Neural crest cell (in vitro differentiated cells): ENCODE results near the gene SLC2A4RG. TPM values are rescaled to one million over a fixed set of nuclear protein-coding genes. Genes with fewer than 3 reads are reported as not detected.
"Not testable (repeated sequence)": the region's sequence is repeated elsewhere in the genome, so short reads cannot be mapped to it uniquely, and the experiment has no call there.

ENCODE experiments used
- DNase-seq: peaks from one replicate; pipeline ENCODE4 v3.0.0; 2021; ENCODE audit warnings: low read depth, mixed read lengths, low spot score
- H3K27ac Mint-ChIP-seq: one replicate; pipeline ENCODE4 v1.8.0; 2021; ENCODE audit warnings: mild to moderate bottlenecking, mixed read lengths; ENCODE audit not compliant: unreplicated experiment
- H3K27me3 Mint-ChIP-seq: 2 replicates; pipeline ENCODE4 v1.8.0; 2021; ENCODE audit warnings: low read depth, mild to moderate bottlenecking, mixed read lengths
- H3K36me3 Mint-ChIP-seq: 2 replicates; pipeline ENCODE4 v1.8.0; 2021; ENCODE audit warnings: low read depth, mild to moderate bottlenecking, mixed read lengths
- H3K4me1 Mint-ChIP-seq: 2 replicates; pipeline ENCODE4 v1.8.0; 2021; ENCODE audit warnings: mixed read lengths
- H3K4me3 Mint-ChIP-seq: one replicate; pipeline ENCODE4 v1.8.0; 2021; ENCODE audit warnings: mild to moderate bottlenecking, mixed read lengths
- H3K9me3 Mint-ChIP-seq: 2 replicates; pipeline ENCODE4 v1.8.0; 2021; ENCODE audit warnings: mixed read lengths
- total RNA-seq: library from RNA; stranded (reverse); gene quantifications from 2 replicates; pipeline ENCODE4 v1.2.1, GENCODE V29; 2021
- TF ChIP-seq, protein P1 (sequence below): fragments of 200-600 bp; sonication (generic); conservative IDR thresholded peaks from 2 replicates; pipeline ENCODE4 v1.5.0; 2021; ENCODE audit warnings: antibody characterized with exemption, mild to moderate bottlenecking

The SLC2A4RG gene
- total RNA-seq, 1 donor from 2014 or later, result 79.1 TPM

DNA sequence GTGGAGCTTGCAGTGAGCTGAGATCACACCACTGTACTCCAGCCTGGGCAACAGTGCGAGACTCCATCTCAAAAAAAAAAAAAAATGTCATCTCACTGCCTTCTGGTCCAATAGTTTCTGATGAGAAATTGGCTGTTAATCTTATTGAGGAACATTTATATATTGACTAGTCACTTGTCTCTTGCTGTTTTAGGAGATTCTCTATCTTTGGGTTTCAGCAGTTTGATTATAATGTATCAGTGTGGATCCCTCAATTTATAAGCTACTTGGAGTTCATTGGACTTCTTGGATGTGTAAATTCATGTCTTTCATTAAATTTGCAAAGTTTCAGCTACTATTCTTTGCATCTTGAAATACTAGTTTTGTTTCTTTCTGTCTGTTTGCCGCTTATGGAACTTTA, 20.6 kb upstream of the SLC2A4RG start:
- no peak for DNase-seq
- Mint-ChIP-seq H3K4me1 (no peaks in the 10 kb centered on the region), H3K4me3 (no peak overlapping the region), H3K27ac (no peak overlapping the region), H3K27me3 (no peaks in the 10 kb centered on the region), H3K9me3 (peaks cover 9% of the 10 kb centered on the region), H3K36me3 (peaks cover 55% of the 10 kb centered on the region)
- TF ChIP-seq, protein P1, sequence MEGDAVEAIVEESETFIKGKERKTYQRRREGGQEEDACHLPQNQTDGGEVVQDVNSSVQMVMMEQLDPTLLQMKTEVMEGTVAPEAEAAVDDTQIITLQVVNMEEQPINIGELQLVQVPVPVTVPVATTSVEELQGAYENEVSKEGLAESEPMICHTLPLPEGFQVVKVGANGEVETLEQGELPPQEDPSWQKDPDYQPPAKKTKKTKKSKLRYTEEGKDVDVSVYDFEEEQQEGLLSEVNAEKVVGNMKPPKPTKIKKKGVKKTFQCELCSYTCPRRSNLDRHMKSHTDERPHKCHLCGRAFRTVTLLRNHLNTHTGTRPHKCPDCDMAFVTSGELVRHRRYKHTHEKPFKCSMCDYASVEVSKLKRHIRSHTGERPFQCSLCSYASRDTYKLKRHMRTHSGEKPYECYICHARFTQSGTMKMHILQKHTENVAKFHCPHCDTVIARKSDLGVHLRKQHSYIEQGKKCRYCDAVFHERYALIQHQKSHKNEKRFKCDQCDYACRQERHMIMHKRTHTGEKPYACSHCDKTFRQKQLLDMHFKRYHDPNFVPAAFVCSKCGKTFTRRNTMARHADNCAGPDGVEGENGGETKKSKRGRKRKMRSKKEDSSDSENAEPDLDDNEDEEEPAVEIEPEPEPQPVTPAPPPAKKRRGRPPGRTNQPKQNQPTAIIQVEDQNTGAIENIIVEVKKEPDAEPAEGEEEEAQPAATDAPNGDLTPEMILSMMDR, result no peak

DNA sequence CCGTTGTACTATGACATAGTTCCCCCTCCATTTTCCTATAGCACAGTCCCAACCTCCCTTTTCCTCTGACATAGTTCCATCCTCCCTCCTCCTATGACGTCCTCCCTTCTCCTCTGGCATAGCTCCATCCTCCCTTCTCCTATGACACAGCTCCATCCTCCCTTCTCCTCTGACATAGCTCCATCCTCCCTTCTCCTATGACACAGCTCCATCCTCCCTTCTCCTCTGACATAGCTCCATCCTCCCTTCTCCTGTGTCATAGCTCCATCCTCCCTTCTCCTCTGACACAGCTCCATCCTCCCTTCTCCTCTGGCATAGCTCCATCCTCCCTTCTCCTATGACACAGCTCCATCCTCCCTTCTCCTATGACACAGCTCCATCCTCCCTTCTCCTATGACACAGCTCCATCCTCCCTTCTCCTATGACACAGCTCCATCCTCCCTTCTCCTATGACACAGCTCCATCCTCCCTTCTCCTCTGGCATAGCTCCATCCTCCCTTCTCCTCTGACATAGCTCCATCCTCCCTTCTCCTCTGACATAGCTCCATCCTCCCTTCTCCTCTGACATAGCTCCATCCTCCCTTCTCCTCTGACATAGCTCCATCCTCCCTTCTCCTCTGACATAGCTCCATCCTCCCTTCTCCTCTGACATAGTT, 16.5 kb upstream of the SLC2A4RG start:
- not testable (repeated sequence) for DNase-seq, H3K27ac Mint-ChIP-seq

DNA sequence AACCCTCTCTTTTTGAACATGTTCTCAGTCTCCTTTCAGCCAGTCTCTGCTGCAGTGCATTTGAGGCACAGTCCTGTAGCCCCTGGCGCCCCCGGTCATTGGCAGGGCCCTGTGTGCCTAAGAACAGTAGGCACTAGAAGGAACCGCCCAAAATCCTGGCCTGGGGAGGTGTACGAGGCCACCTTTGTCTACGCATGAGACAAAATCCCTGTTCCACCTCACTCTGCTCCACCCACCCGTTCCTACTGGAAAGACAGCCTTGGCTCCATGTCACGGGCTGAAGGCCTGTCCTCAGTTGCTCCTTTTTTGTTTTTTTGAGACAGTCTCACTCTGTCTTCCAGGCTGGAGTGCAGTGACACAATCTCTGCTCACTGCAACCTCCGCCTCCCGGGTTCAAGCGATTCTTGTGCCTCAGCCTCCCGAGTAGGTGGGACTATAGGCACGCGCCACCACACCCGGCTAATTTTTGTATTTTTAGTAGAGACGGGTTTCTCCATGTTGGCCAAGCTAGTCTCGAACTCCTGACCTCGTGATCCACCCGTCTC, 9.3 kb upstream of the SLC2A4RG start:
- not testable (repeated sequence) for H3K27me3 Mint-ChIP-seq, H3K27ac Mint-ChIP-seq, H3K4me1 Mint-ChIP-seq, H3K4me3 Mint-ChIP-seq, H3K9me3 Mint-ChIP-seq, DNase-seq
- H3K36me3 Mint-ChIP-seq, result peaks cover 19% of the 10 kb centered on the region

More for the DNA sequence above, 16.5 kb upstream of the SLC2A4RG start:
- H3K36me3 Mint-ChIP-seq, result peaks cover 42% of the 10 kb centered on the region
- H3K4me3 Mint-ChIP-seq, H3K9me3 Mint-ChIP-seq, H3K4me1 Mint-ChIP-seq, H3K27me3 Mint-ChIP-seq: not testable (repeated sequence)

DNA sequence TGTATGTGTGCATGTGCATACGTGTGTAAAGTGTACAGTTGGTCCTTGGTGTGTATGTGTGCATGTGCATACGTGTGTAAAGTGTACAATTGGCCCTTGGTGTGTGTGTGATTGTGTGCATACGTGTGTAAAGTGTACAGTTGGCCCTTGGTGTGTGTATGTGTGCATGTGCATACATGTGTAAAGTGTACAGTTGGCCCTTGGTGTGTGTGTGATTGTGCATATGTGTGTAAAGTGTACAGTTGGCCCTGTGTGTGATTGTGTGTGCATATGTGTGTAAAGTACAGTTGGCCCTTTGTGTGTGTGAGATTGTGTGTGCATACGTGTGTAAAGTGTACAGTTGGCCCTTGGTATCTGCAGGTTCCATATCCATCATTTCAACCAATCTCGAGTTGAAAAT, 8.2 kb upstream of the SLC2A4RG start:
- H3K4me3 Mint-ChIP-seq, result no peak overlapping the region
- peaks cover 8% of the 10 kb centered on the region for H3K27me3 Mint-ChIP-seq
- TF ChIP-seq, protein P1, result no peak
- H3K4me1 Mint-ChIP-seq, result no peaks in the 10 kb centered on the region
- no peak overlapping the region for H3K27ac Mint-ChIP-seq
- H3K36me3 Mint-ChIP-seq, result peaks cover 19% of the 10 kb centered on the region
- no peak for DNase-seq
- peaks cover 2% of the 10 kb centered on the region for H3K9me3 Mint-ChIP-seq

DNA sequence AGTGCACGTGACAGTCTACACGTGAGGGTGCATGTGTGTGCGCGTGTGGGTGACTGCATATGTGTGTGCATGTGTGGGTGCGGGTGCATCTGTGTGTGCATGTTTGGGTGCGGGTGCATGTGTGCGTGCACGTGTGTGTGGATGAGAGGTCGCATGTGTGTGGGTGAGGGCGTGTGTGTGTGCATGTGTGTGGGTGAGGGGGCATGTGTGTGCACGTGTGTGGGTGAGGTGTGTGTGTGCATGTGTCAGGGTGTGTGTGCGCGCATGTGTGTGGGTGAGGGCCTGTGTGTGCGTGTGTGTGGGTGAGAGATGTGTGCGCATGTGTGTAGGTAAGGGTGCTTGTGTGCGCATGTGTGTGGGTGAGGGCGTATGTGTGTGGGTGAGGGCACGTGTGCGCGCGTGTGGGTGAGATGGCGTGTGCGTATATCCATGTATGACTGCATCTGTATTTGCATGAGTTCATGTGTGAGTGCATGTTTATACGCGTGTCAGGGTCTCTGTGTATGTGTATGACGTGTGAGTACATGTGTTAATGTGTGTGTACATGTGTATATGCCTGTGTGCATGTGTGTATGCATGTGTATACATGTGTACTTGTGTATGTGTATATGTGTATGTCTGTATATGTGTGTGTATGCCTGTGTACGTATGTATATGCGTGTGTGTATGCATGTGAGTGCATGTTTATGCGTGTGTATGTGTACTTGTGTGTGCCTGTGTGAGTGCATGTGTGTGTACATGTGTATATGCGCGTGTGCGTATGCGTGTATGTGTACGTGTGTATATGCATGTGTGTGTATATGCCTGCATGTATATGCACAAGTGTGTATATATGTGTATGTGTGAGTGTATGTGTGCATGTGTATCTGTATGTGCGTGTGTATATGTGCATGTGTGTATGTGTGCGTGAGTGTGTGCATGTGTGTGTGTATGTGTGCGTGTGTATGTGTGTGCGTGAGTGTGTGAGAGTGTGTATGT, 7.2 kb upstream of the SLC2A4RG start:
- Mint-ChIP-seq H3K27ac (no peak overlapping the region), H3K9me3 (no peaks in the 10 kb centered on the region), H3K4me1 (no peaks in the 10 kb centered on the region), H3K36me3 (peaks cover 14% of the 10 kb centered on the region), H3K4me3 (no peak overlapping the region), H3K27me3 (peaks cover 9% of the 10 kb centered on the region)
- DNase-seq, result no peak
- TF ChIP-seq, protein P1, result no peak

DNA sequence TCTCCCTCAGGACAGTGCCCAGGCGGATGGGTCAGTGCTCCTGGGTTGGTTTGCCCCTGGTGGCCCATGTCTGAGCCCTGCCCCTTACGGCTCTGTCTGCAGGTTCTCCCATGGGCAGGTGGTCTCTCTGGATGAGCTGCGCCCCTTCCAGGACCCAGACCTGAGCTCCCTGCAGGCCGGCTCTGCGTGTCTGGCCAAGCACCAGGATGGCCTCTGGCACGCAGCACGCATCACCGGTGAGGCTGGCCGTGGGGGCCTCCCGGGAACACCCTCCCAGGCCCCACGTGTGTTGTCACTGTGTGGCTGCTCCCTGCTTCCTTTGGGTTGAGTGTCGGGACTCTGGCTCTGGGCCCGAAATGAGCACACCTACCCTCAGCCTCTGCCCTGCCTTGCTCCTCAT, 6.5 kb upstream of the SLC2A4RG start:
- H3K27me3 Mint-ChIP-seq, result peaks cover 9% of the 10 kb centered on the region
- no peak overlapping the region for H3K27ac Mint-ChIP-seq
- no peaks in the 10 kb centered on the region for H3K4me1 Mint-ChIP-seq
- no peaks in the 10 kb centered on the region for H3K9me3 Mint-ChIP-seq
- no peak for DNase-seq
- TF ChIP-seq, protein P1, result no peak
- H3K4me3 Mint-ChIP-seq, result no peak overlapping the region
- peaks cover 11% of the 10 kb centered on the region for H3K36me3 Mint-ChIP-seq
